IMR-90 (cell line): ENCODE results near the gene WNT9B.

Source experiments
- BHLHE40 ChIP-seq: fragments of 150-350 bp; IDR thresholded peaks from 2 replicates; pipeline ENCODE4 v1.6.1; 2016; ENCODE audit warnings: mild to moderate bottlenecking, low read depth, low read length
- CEBPB ChIP-seq: IDR thresholded peaks from 2 replicates; pipeline ENCODE4 v1.6.1; 2012; ENCODE audit warnings: low read depth, low read length, improper control_type of control experiment
- CHD1 ChIP-seq: IDR thresholded peaks from 2 replicates; pipeline ENCODE4 v1.6.1; 2012; ENCODE audit warnings: low read depth, low read length, improper control_type of control experiment
- FOS ChIP-seq: fragments of 150-350 bp; IDR thresholded peaks from 2 replicates; pipeline ENCODE4 v1.6.1; 2016; ENCODE audit warnings: low read depth, low read length
- MAFK ChIP-seq: IDR thresholded peaks from 2 replicates; pipeline ENCODE4 v1.6.1; 2012; ENCODE audit warnings: low read depth, low read length, improper control_type of control experiment
- NFE2L2 ChIP-seq: fragments of 150-350 bp; IDR thresholded peaks from 2 replicates; pipeline ENCODE4 v1.6.1; 2016; ENCODE audit warnings: low read depth, mild to moderate bottlenecking, low read length
- POLR2A ChIP-seq: IDR thresholded peaks from 2 replicates; pipeline ENCODE4 v1.6.1; 2012; ENCODE audit warnings: mild to moderate bottlenecking, low read depth, low read length
- RAD21 ChIP-seq: IDR thresholded peaks from 2 replicates; pipeline ENCODE4 v1.6.1; 2012; ENCODE audit warnings: low read length, improper control_type of control experiment
- RFX5 ChIP-seq: IDR thresholded peaks from 2 replicates; pipeline ENCODE4 v1.8.0; 2012; ENCODE audit warnings: low read depth, mild to moderate bottlenecking, low read length, moderate library complexity
- SMC3 ChIP-seq: fragments of 150-350 bp; IDR thresholded peaks from 2 replicates; pipeline ENCODE4 v1.6.1; 2016; ENCODE audit warnings: low read depth, mild to moderate bottlenecking, antibody characterized with exemption, low read length, moderate library complexity
- TF ChIP-seq, protein P1 (sequence below): conservative IDR thresholded peaks from 2 replicates; pipeline ENCODE4 v1.5.1; 2012; ENCODE audit warnings: mild to moderate bottlenecking, low read depth, low read length, improper control_type of control experiment
- TF ChIP-seq, protein P2 (sequence below): fragments of 150-350 bp; IDR thresholded peaks from 2 replicates; pipeline ENCODE4 v1.6.1; 2016; ENCODE audit warnings: low read depth, mild to moderate bottlenecking, low read length, moderate library complexity, borderline replicate concordance
- TF ChIP-seq, protein P3 (sequence below): fragments of 150-350 bp; IDR thresholded peaks from 2 replicates; pipeline ENCODE4 v1.6.1; 2017; ENCODE audit warnings: mild to moderate bottlenecking, antibody characterized with exemption, low read length, low read depth

DNA sequence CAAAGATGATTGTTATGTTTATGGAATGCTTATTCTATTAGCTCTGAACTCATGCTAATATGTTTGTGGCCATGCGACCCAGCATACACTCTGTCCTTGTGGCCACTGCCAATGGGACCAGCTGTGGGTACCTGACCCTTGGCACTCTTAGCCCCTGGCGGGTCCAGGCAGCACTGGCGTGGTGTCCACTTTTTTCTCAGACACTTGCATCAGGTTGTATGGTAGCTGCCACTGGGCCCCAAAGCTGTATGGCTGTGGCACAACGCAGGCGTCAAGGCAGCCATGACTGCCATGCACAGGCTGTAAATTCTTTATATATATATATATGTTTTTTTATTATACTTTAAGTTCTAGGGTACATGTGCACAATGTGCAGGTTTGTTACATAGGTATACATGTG is 12.2 kb upstream of the WNT9B start:
- TF ChIP-seq, protein P1, sequence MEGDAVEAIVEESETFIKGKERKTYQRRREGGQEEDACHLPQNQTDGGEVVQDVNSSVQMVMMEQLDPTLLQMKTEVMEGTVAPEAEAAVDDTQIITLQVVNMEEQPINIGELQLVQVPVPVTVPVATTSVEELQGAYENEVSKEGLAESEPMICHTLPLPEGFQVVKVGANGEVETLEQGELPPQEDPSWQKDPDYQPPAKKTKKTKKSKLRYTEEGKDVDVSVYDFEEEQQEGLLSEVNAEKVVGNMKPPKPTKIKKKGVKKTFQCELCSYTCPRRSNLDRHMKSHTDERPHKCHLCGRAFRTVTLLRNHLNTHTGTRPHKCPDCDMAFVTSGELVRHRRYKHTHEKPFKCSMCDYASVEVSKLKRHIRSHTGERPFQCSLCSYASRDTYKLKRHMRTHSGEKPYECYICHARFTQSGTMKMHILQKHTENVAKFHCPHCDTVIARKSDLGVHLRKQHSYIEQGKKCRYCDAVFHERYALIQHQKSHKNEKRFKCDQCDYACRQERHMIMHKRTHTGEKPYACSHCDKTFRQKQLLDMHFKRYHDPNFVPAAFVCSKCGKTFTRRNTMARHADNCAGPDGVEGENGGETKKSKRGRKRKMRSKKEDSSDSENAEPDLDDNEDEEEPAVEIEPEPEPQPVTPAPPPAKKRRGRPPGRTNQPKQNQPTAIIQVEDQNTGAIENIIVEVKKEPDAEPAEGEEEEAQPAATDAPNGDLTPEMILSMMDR: no peak
- TF ChIP-seq POLR2A: no peak
- TF ChIP-seq, protein P2, sequence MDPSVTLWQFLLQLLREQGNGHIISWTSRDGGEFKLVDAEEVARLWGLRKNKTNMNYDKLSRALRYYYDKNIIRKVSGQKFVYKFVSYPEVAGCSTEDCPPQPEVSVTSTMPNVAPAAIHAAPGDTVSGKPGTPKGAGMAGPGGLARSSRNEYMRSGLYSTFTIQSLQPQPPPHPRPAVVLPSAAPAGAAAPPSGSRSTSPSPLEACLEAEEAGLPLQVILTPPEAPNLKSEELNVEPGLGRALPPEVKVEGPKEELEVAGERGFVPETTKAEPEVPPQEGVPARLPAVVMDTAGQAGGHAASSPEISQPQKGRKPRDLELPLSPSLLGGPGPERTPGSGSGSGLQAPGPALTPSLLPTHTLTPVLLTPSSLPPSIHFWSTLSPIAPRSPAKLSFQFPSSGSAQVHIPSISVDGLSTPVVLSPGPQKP: no peak
- TF ChIP-seq, protein P3, sequence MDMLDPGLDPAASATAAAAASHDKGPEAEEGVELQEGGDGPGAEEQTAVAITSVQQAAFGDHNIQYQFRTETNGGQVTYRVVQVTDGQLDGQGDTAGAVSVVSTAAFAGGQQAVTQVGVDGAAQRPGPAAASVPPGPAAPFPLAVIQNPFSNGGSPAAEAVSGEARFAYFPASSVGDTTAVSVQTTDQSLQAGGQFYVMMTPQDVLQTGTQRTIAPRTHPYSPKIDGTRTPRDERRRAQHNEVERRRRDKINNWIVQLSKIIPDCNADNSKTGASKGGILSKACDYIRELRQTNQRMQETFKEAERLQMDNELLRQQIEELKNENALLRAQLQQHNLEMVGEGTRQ: no peak
- TF ChIP-seq CEBPB: no peak
- no peak for TF ChIP-seq CHD1
- TF ChIP-seq NFE2L2: no peak
- no peak for TF ChIP-seq BHLHE40
- no peak for TF ChIP-seq FOS
- TF ChIP-seq RFX5: no peak
- no peak for TF ChIP-seq MAFK
- TF ChIP-seq RAD21: no peak
- no peak for TF ChIP-seq SMC3
